Measurements from ENCODE around the gene UBE2N. TPM values are rescaled to one million over a fixed set of nuclear protein-coding genes. Genes with fewer than 3 reads are reported as not detected.
A peak's percentile ranks its signal among the peaks of the same experiment; 100 is the strongest.

UBE2N gene
- total and polyA plus RNA-seq, 10 of the 15 experiments (the other 5 are each of a cell fraction or from before 2014, with no cell fraction given): 243 to 945 (median 443) TPM

DNA sequence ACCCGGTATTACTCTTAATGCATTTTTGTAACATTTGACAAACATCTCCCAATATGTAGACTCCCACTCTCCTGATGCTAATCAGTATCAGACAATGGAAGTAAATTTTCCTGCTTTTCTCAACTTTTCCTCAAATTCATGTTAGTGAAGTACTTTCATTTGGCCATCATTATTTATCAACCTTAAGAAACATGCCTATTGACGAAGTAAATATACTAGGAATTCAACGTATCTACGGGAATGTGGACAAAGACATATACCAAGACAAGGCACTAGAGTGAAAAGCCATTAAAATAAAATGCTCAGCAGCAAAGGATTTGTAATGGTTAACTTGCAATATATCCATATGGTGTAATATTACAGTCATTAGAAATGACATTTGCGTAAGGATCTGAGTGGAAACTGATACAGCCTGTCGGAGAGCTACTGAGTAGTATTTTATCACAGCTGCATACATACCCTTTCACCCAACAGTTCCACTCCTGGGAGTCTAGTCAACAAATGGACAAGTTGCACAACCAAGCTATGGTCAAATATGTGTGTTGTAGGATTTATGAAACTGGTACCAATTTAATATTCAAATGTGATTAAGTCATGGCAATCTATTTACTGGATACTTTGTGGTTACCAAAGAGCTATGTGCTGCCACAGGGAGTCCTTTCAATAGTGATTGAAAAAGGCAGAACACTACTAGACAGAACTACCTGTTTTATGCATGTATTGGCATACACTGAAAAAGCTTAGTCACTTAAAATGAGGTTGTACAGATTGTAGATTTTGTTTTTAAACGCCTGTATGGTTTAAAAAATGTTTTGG lies 37.6 kb downstream of the UBE2N start:
- no peak overlapping the region for H3K4me3 ChIP-seq
- H3K79me2 ChIP-seq (ENCODE audit: control insufficient read depth, insufficient read depth, low read length): no peaks in the 10 kb centered on the region; the same call in none of the 2 replicates
- H2AFZ ChIP-seq (ENCODE audit: control insufficient read depth, low read depth, low read length): no peak overlapping the region
- TF ChIP-seq RAD51 (IDR thresholded peaks at IDR 0.05): no peak
- peak; percentile 47; the same call in 1 of the 2 replicates for TF ChIP-seq POLR2A (IDR thresholded peaks at IDR 0.05; ENCODE audit: low read depth, low read length)
- TF ChIP-seq PML (IDR thresholded peaks at IDR 0.05; ENCODE audit: low read length): 0 out of 2 replicates have a peak, but pooled peaks have one; percentile 18
- TF ChIP-seq POLR2AphosphoS2 (IDR thresholded peaks at IDR 0.05; ENCODE audit: low read depth, low read length): peak; percentile 63; the same call in 1 of the 2 replicates
- TF ChIP-seq MTA3 (IDR thresholded peaks at IDR 0.05; ENCODE audit: borderline replicate concordance, low read length): no peak
- TF ChIP-seq POLR2AphosphoS5 (IDR thresholded peaks at IDR 0.05; ENCODE audit: low read length): peak; percentile 11; the same call in 1 of the 2 replicates
- 0 out of 2 replicates have a peak, but pooled peaks have one; percentile 11 for TF ChIP-seq RUNX3 (IDR thresholded peaks at IDR 0.05; ENCODE audit: low read length)
- TF ChIP-seq ZNF622 (IDR thresholded peaks at IDR 0.05): no peak
- ChIA-PET RAD21 (ENCODE audit: unreplicated experiment) (interaction anchor here (1.4 to 3.4 kb wide), 4 partner anchors 11 to 417 kb away, joined by 3 to 14 read pairs (median 6); no protein-coding TSS in a partner anchor), POLR2A (interaction anchor here (0.6 to 4.0 kb wide), 5 partner anchors 11 to 382 kb away, joined by 3 to 19 read pairs (median 3); no protein-coding TSS in a partner anchor), SMC1A (ENCODE audit: uncharacterized antibody, unreplicated experiment) (interaction anchor here (0.8 to 3.8 kb wide), 12 partner anchors 7 to 699 kb away, joined by 3 to 25 read pairs (median 4); no protein-coding TSS in a partner anchor), CTCF (interaction anchor here (0.8 to 8.9 kb wide), 7 partner anchors 8 to 577 kb away, joined by 3 to 77 read pairs (median 4); no protein-coding TSS in a partner anchor)
- BruUV-seq (replicated peaks): no TSS peak
- H3K4me2 ChIP-seq (ENCODE audit: control insufficient read depth, insufficient read depth): no peak overlapping the region
- ATAC-seq: peak; percentile 14; the same call in 1 of the 3 replicates
- no peak for DNase-seq (ENCODE audit: low read depth, low spot score)
- H3K4me1 ChIP-seq (ENCODE audit: control insufficient read depth, insufficient read depth, low read length): no peaks in the 10 kb centered on the region
- H4K20me1 ChIP-seq (ENCODE audit: control insufficient read depth, insufficient read depth): no peaks in the 10 kb centered on the region
- no peak overlapping the region for H3K9ac ChIP-seq (ENCODE audit: control insufficient read depth, insufficient read depth, low read length)
- 98% methylated on average over 7 of the region's 7 CpGs for WGBS (ENCODE audit: insufficient coverage, insufficient replicate concordance, low lambda C conversion rate, missing lambda C conversion rate)
- FAIRE-seq: no peak
- H3K27me3 ChIP-seq (replicated peaks in 1 of 2; ENCODE audit: control insufficient read depth in 2 of 2, insufficient read depth in 2 of 2, low read length in 1 of 2): no peaks in the 10 kb centered on the region
- H3K9me3 ChIP-seq (replicated peaks; ENCODE audit: control insufficient read depth, insufficient read depth, low read length): no peaks in the 10 kb centered on the region
- H3K36me3 ChIP-seq (ENCODE audit: control insufficient read depth in 2 of 2, insufficient read depth in 2 of 2, low read length in 1 of 2): peaks cover 1 to 24% of the 10 kb centered on the region in 2 experiments
- H3K27ac ChIP-seq (ENCODE audit: control insufficient read depth, insufficient read depth): no peak overlapping the region
- in situ Hi-C loops (cut with MboI): no loop called here
- intact Hi-C loops (cut with micrococcal nuclease; ENCODE audit: unreplicated experiment): no loop called here
